C4-2B (cell line): ENCODE measurements around the gene SIL1.

Experiments
- ZFX ChIP-seq: fragments of 450-650 bp; IDR thresholded peaks from 2 replicates; pipeline ENCODE4 v1.6.1; 2017
- TF ChIP-seq, protein P1 (sequence below): fragments of 450-650 bp; conservative IDR thresholded peaks from 2 replicates; pipeline ENCODE4 v1.5.1; 2017; ENCODE audit warnings: mild to moderate bottlenecking

DNA sequence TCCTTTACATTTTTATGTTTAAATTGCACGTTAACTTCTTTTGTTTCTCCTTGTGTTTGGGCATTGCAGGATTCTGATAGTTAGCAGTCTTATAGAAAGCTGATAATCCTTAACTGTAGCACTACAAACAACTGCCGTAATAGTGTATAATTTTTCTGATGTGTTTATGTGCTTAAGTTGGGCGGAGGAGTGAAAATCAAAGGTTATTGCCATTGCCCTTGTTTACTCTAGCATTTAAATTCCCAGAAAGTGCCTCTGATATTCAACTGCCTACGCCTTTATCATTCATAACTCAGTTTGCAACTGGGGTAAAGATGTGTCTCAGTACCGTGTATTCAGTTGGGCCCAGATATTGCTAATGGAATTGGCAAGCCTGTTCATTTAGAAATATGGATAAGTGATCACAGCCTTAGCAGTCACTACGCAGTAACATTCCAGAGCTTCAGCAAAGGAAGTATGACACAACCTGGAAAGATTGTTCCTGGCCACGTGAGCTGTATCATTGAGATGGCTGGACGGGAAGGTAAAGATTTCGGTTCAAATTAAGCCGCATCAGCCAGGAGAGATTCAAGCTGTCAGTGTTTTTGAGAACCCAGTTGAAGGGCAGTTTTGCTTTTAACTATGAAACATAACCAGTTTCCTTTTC lies 294.9 kb downstream of the SIL1 start:
- TF ChIP-seq, protein P1, sequence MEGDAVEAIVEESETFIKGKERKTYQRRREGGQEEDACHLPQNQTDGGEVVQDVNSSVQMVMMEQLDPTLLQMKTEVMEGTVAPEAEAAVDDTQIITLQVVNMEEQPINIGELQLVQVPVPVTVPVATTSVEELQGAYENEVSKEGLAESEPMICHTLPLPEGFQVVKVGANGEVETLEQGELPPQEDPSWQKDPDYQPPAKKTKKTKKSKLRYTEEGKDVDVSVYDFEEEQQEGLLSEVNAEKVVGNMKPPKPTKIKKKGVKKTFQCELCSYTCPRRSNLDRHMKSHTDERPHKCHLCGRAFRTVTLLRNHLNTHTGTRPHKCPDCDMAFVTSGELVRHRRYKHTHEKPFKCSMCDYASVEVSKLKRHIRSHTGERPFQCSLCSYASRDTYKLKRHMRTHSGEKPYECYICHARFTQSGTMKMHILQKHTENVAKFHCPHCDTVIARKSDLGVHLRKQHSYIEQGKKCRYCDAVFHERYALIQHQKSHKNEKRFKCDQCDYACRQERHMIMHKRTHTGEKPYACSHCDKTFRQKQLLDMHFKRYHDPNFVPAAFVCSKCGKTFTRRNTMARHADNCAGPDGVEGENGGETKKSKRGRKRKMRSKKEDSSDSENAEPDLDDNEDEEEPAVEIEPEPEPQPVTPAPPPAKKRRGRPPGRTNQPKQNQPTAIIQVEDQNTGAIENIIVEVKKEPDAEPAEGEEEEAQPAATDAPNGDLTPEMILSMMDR, result no peak
- no peak for TF ChIP-seq ZFX
